Parathyroid adenoma (tissue), 2 donors: ENCODE measurements around the gene ZNF511.

Experiments used
- H2AFZ ChIP-seq: fragments of 300-600 bp; sonication (generic); one replicate; pipeline ENCODE4 v1.7.0; 2017; ENCODE audit warnings: antibody characterized with exemption, mild to moderate bottlenecking
- H3K27ac ChIP-seq: fragments of 300-600 bp; sonication (generic); one replicate; pipeline ENCODE4 v1.7.0; 2017
- H3K27me3 ChIP-seq: fragments of 300-600 bp; sonication (generic); one replicate; pipeline ENCODE4 v1.7.0; 2017; ENCODE audit warnings: low read length; ENCODE audit not compliant: control insufficient read depth, insufficient read depth
- H3K36me3 ChIP-seq: fragments of 300-600 bp; sonication (generic); one replicate; pipeline ENCODE4 v1.7.0; 2017; ENCODE audit warnings: low read length; ENCODE audit not compliant: control insufficient read depth, insufficient read depth
- H3K4me1 ChIP-seq: fragments of 300-600 bp; sonication (generic); one replicate; pipeline ENCODE4 v1.7.0; 2017; ENCODE audit warnings: control low read depth
- H3K4me2 ChIP-seq: fragments of 300-600 bp; sonication (generic); one replicate; pipeline ENCODE4 v1.7.0; 2017; ENCODE audit warnings: low read length
- H3K4me3 ChIP-seq: fragments of 300-600 bp; sonication (generic); one replicate; pipeline ENCODE4 v1.7.0; 2017; ENCODE audit warnings: low read depth, low read length
- H3K79me2 ChIP-seq: fragments of 300-600 bp; sonication (generic); one replicate; pipeline ENCODE4 v1.7.0; 2017; ENCODE audit warnings: control low read depth
- H3K9ac ChIP-seq: fragments of 300-600 bp; sonication (generic); one replicate; pipeline ENCODE4 v1.7.0; 2017; ENCODE audit warnings: mild to moderate bottlenecking
- H3K9me3 ChIP-seq: fragments of 300-600 bp; sonication (generic); one replicate; pipeline ENCODE4 v1.7.0; 2017; ENCODE audit warnings: low read length; ENCODE audit not compliant: control insufficient read depth
- TF ChIP-seq, protein P1 (sequence below): fragments of 300-600 bp; sonication (generic); IDR thresholded peaks from one replicate; pipeline ENCODE4 v1.7.0; 2017; ENCODE audit warnings: antibody characterized with exemption, mild to moderate bottlenecking
- donor health status: primary hyperparathyroidism.

Gene ZNF511

DNA sequence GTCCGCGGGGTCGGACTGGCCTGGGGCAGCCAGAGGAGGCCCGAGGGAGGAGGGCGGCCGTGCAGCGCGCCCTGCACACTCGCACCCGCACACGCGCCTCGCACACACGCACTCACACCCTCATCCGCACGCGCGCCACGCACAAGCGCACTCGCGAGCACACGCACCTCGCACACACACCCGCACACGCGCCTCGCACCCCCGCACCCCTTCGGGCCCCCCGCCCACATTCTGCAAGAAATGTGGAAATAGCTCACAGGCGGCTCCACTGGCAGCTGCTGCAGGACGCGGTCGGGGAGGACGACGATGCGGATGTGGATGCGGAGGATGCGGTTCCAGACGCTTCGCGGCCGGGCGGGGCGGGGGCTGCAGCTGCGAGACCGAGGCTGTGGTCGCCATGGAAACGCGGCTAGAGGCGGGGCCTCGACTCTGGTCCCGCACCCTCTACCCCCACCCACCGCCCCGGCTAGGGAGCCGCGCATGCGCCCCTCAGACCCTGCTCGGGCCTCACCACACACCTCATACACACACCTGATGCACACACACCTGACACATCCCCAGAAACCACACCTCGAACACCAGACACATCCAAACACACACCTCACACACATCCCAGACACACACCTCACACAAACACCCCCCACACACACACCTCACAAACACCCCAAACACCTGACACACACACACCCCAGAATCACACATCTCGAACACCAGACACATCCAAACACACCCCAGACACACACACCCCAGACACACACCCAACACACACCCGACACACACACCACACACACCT, 28.1 kb downstream of the ZNF511 start, which contains the start of gene CALY:
Gene CALY (minus strand): TSS at position 320 of the 793 bp plus-strand sequence. CDS start 7,907 bp downstream, outside the sequence.
- H3K4me1 ChIP-seq, result no peaks in the 10 kb centered on the region
- no peaks in the 10 kb centered on the region for H3K79me2 ChIP-seq
- peak within 1 kb of the TSS; percentile 70 for H3K4me2 ChIP-seq
- H3K27ac ChIP-seq, result no peak within 1 kb of the TSS
- H3K36me3 ChIP-seq, result no peaks in the 10 kb centered on the region
- peak within 1 kb of the TSS; percentile 53 for H3K4me3 ChIP-seq
- H3K27me3 ChIP-seq, result no peaks in the 10 kb centered on the region
- peak within 1 kb of the TSS; percentile 70 for H2AFZ ChIP-seq
- no peaks in the 10 kb centered on the region for H3K9me3 ChIP-seq
- TF ChIP-seq, protein P1, sequence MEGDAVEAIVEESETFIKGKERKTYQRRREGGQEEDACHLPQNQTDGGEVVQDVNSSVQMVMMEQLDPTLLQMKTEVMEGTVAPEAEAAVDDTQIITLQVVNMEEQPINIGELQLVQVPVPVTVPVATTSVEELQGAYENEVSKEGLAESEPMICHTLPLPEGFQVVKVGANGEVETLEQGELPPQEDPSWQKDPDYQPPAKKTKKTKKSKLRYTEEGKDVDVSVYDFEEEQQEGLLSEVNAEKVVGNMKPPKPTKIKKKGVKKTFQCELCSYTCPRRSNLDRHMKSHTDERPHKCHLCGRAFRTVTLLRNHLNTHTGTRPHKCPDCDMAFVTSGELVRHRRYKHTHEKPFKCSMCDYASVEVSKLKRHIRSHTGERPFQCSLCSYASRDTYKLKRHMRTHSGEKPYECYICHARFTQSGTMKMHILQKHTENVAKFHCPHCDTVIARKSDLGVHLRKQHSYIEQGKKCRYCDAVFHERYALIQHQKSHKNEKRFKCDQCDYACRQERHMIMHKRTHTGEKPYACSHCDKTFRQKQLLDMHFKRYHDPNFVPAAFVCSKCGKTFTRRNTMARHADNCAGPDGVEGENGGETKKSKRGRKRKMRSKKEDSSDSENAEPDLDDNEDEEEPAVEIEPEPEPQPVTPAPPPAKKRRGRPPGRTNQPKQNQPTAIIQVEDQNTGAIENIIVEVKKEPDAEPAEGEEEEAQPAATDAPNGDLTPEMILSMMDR, result no peak
- H3K9ac ChIP-seq, result no peak within 1 kb of the TSS

DNA sequence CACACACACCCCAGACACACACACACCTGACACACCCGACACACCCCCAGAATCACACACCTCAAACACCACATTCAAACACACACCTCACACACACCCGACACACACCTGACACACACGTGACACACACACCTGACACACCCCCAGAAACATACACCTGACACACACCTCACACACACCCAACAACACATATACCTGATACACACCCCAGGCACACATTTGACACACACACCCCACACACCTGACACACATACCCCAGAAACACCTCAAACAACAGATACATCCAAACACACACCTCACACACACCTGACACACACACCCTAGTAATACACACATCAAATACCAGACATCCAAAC, 28.6 kb downstream of the ZNF511 start:
- no peak overlapping the region for H3K27ac ChIP-seq
- no peaks in the 10 kb centered on the region for H3K36me3 ChIP-seq
- TF ChIP-seq, protein P1, result no peak
- no peaks in the 10 kb centered on the region for H3K9me3 ChIP-seq
- H3K79me2 ChIP-seq, result no peaks in the 10 kb centered on the region
- H2AFZ ChIP-seq, result no peak overlapping the region
- no peaks in the 10 kb centered on the region for H3K4me1 ChIP-seq
- no peak overlapping the region for H3K4me3 ChIP-seq
- H3K4me2 ChIP-seq, result no peak overlapping the region
- no peaks in the 10 kb centered on the region for H3K27me3 ChIP-seq
- no peak overlapping the region for H3K9ac ChIP-seq

DNA sequence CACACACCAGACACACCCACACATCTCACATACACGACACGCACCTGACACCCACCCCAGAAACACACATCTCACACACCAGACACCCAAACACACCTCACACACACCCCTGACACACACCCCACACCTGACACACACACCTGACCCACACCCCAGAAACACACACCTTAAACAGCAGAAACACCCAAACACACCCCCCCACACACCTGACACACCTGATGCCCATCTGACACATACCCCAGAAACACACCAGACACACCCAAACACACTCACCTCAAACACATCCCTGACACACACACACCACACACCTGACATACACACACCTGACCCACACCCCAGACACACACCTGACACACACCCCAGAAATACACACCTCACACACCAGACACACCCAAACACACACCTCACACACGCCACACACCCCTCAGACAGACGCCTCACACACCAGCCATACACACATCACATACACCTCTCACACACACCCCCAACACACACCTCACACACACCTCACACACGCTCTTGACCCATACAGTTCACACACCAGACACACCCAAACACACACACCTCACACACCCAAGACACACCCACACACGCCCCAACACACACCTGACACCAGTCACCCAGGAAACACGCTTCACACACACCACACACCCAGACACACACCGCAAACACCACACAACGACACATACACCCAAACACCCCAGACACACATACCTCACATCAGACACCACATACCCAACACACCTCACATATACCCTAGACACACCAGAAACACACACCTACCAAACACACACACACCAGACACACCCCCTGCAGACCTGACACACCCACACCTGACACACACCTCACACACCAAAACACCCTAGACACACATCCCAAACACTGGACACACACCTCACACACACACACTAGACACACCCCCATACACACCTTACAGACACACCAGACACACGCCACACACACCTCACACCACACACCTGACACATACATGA, 29.7 kb downstream of the ZNF511 start:
- Histone ChIP-seq H2AFZ (no peak overlapping the region), H3K79me2 (no peaks in the 10 kb centered on the region), H3K27ac (no peak overlapping the region), H3K4me2 (no peak overlapping the region), H3K27me3 (no peaks in the 10 kb centered on the region), H3K9ac (no peak overlapping the region), H3K36me3 (no peaks in the 10 kb centered on the region), H3K4me3 (no peak overlapping the region), H3K4me1 (no peaks in the 10 kb centered on the region), H3K9me3 (no peaks in the 10 kb centered on the region)
- TF ChIP-seq, protein P1, result no peak

DNA sequence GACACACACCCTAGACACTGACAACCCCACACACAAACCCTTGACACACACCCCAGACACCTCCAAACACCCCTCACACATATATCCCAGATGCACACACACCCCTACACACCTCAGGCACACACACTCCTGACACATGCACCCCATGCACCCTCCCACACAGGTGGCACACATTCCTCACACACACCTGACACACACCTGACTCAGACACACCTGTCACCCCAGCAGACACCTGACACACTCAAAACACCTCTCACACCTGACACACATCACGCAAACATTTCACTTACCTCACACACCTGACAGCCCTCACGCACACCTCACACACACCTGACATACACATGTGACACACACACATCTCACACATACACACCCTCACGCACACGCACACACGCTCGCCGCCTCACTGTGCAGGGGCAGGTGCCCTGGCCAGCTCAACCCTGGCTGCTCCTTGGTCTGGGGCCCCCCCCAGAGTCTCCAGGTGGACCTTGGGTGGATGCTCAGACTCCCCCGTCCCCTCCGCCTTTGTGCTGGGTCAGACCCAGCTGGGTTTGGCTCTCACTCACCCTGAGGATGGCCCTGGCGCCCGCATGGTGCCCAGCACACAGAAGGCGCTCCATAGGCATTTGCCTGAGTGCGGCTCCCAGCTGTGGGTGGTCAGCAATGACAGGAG, 31.1 kb downstream of the ZNF511 start:
- Histone ChIP-seq H3K9ac (no peak overlapping the region), H3K9me3 (no peaks in the 10 kb centered on the region), H3K4me3 (no peak overlapping the region), H3K27ac (no peak overlapping the region), H2AFZ (no peak overlapping the region), H3K79me2 (no peaks in the 10 kb centered on the region), H3K36me3 (no peaks in the 10 kb centered on the region), H3K4me2 (no peak overlapping the region), H3K4me1 (no peaks in the 10 kb centered on the region), H3K27me3 (no peaks in the 10 kb centered on the region)
- TF ChIP-seq, protein P1, result no peak
